Brain microvascular endothelial cell (primary cell): ENCODE data around the gene FGD5.

Experiments
- DNase-seq: peaks from one replicate; pipeline ENCODE4 v3.0.0-alpha.2; 2020
- H3K27ac ChIP-seq: fragments of 250-450 bp; sonication (Bioruptor Pico); 2 replicates; pipeline ENCODE4 v1.5.1; 2020; ENCODE audit warnings: mild to moderate bottlenecking, moderate library complexity
- H3K27me3 ChIP-seq: fragments of 250-450 bp; sonication (Bioruptor Pico); replicated peaks from 2 replicates; pipeline ENCODE4 v1.5.1; 2020; ENCODE audit warnings: mild to moderate bottlenecking
- H3K36me3 ChIP-seq: fragments of 250-450 bp; sonication (Bioruptor Pico); replicated peaks from 2 replicates; pipeline ENCODE4 v1.5.1; 2020; ENCODE audit warnings: mild to moderate bottlenecking
- H3K4me3 ChIP-seq: 2 replicates; pipeline ENCODE4 v1.5.1; 2011; ENCODE audit warnings: low read depth, mild to moderate bottlenecking, control low read depth, low read length, moderate library complexity
- in situ Hi-C: cut with HindIII; loops from 2 replicates; pipeline ENCODE4 v1.10.0; 2017; ENCODE audit warnings: low sequenced_read_pairs, low pct_ligation_motif_present
- TF ChIP-seq, protein P1 (sequence below): IDR thresholded peaks from 2 replicates; pipeline ENCODE4 v1.5.1; 2011; ENCODE audit warnings: low read depth, mild to moderate bottlenecking, moderate library complexity, low read length, control low read depth, inconsistent platforms; ENCODE audit errors: missing control alignments

Gene FGD5

DNA sequence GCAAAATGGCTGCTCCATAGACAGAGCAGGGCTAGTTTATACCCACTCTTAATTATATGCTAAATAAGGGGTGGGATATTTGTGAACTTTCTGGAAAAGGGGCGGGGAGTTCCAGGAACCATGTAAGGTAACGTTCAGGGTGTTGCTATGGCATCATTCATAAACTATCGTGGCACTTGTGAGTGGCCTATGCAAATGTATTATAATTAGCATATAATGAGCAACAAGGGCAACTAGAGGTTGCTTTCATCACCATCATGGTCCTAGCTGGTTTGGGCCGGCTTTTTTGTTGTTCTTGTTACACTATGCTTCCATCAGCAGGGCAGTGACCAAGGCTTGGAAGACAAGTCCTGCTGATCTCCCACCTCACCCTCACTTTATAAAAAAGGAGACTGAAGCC is 43.2 kb upstream of the FGD5 start:
- no peak overlapping the region for H3K4me3 ChIP-seq
- DNase-seq: no peak
- H3K36me3 ChIP-seq: no peaks in the 10 kb centered on the region
- H3K27ac ChIP-seq: no peak overlapping the region
- no peaks in the 10 kb centered on the region for H3K27me3 ChIP-seq
- in situ Hi-C loops: no loop called here
- TF ChIP-seq, protein P1, sequence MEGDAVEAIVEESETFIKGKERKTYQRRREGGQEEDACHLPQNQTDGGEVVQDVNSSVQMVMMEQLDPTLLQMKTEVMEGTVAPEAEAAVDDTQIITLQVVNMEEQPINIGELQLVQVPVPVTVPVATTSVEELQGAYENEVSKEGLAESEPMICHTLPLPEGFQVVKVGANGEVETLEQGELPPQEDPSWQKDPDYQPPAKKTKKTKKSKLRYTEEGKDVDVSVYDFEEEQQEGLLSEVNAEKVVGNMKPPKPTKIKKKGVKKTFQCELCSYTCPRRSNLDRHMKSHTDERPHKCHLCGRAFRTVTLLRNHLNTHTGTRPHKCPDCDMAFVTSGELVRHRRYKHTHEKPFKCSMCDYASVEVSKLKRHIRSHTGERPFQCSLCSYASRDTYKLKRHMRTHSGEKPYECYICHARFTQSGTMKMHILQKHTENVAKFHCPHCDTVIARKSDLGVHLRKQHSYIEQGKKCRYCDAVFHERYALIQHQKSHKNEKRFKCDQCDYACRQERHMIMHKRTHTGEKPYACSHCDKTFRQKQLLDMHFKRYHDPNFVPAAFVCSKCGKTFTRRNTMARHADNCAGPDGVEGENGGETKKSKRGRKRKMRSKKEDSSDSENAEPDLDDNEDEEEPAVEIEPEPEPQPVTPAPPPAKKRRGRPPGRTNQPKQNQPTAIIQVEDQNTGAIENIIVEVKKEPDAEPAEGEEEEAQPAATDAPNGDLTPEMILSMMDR: no peak

DNA sequence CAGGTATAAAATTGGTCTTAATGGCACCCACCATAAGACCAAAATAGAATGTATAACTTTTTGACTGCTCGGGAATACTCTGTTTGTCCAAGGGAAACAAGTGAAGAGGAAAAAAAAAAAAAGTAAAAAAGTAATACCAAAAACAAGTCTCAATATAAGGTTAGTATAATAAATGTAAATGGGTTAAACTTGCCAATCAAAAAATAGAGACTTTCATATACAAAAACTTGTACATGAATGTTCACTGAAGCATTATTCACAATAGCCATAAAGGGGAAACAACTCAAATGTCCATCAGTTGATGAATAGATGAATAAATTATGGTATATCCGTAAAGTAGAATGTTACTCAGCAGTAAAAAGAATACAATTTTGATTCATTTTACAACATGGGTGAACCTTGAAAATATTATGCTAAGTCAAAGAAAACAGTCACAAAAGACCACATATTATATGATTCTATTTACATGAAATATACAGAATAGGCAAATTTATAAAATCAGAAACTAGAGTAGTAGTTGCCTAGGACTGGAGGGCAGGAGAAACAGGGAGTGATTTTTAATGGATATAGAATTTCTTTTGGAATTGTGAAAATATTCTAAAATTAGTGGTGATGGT is 39.6 kb upstream of the FGD5 start:
- Histone ChIP-seq H3K27me3 (no peaks in the 10 kb centered on the region), H3K4me3 (no peak overlapping the region), H3K36me3 (no peaks in the 10 kb centered on the region), H3K27ac (no peak overlapping the region)
- in situ Hi-C loops: no loop called here
- TF ChIP-seq, protein P1: no peak
- DNase-seq: no peak

DNA sequence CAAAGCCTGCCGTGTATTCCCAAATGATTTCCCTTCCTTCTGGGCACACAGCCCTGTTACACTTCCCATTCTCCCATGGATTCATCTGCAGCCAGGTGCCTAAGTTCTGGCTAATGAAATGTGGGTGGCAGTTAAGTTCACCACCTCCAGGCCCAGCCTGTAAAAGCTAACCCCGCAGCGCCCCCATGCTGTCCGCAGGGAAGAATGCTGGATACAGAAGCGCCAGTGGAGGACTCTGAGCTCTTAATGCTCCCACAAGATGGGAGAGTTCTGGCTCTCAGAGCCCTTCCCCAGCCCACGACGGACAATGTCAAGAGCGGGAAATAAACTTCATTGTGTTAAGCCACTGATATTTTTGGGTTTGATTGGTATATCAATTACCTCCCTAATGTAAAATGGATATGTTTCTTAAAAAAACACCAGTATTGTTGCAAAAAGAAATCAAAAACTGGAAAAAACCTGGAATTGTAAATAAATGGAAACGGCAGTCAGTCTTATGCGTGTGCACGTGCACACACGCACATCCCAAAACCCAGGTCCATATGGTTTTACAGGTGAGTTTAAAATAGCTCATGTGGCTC is 37.7 kb upstream of the FGD5 start:
- in situ Hi-C loops: no loop called here
- Histone ChIP-seq H3K27ac (no peak overlapping the region), H3K4me3 (no peak overlapping the region), H3K36me3 (no peaks in the 10 kb centered on the region), H3K27me3 (no peaks in the 10 kb centered on the region)
- peak; percentile 31 for DNase-seq
- TF ChIP-seq, protein P1: peak; percentile 79

DNA sequence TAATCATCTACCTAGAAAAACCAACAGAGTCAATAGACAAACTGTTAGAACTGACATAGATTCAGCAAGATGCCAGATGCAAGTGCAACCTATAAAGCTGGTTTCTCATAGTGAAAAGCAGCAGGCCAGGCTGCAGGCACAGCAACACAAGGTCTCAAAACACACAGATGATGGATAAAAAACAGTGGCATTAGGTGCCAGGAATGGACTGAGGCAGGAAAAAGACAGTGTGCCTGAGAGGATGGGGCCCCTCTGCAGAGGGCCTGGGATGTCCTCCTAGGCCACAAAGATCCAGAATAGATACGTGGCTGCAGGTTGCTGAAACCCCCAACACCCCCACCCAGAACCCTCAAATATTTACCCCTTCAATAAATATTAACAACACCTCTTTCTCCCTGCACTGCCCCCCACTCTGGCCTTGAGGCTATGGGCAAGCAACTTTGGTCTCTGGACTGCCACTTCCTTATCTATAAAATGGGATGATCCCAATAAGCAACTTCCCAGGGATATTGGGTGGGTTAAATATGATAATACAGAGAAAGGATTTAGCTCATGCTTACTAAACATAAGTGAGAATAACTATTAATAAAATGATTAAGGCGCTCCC is 35.2 kb upstream of the FGD5 start:
- DNase-seq: no peak
- in situ Hi-C loops: no loop called here

DNA sequence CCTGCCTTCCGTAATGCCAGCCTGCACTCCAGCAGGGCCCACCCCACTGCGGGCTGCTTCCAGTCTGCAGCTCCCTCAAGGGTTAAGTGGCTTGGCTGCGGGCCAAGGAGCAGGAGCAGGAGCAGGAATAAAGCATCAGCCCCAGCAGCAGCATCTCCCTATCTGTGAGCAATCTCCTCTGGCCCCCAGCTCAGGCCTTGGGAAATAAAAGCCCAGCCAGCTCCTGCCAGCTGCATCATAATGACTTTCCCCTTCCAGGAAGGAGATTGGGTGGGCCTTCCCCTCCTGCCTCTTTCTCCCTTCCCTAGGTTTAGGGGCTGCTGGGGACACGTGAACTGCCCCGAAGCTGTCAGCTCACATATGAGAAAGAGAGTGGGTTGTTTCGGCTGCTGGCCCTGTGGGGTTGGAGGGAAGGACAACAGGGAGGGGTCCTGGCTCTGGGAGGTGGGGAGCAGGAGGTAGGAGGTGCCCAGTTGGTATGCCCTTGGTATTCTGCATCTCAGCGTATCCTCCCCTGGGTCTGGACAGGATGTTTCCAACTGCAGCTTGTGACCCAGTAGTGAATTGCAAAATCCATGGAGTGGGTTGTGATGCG is 34.6 kb upstream of the FGD5 start:
- H3K4me3 ChIP-seq: no peak overlapping the region
- H3K27ac ChIP-seq: no peak overlapping the region
- H3K27me3 ChIP-seq: no peaks in the 10 kb centered on the region
- TF ChIP-seq, protein P1: no peak
- no peaks in the 10 kb centered on the region for H3K36me3 ChIP-seq
- no peak for DNase-seq
- in situ Hi-C loops: no loop called here

More for the DNA sequence above, 35.2 kb upstream of the FGD5 start:
- TF ChIP-seq, protein P1: no peak
- Histone ChIP-seq H3K27me3 (no peaks in the 10 kb centered on the region), H3K27ac (no peak overlapping the region), H3K4me3 (no peak overlapping the region), H3K36me3 (no peaks in the 10 kb centered on the region)
